K562 (cell line): ENCODE measurements around the gene RPLP2. TPM values are rescaled to one million over a fixed set of nuclear protein-coding genes. Genes with fewer than 3 reads are reported as not detected.
A peak's percentile ranks its signal among the peaks of the same experiment; 100 is the strongest.

Experiments
- EGR1 ChIP-seq: fragments of 450-650 bp; conservative IDR thresholded peaks from 2 replicates; pipeline ENCODE4 v1.6.1; 2017; ENCODE audit warnings: mild to moderate bottlenecking
- FOXJ2 ChIP-seq: fragments of 200-800 bp; sonication (Bioruptor generic); IDR thresholded peaks from 2 replicates; pipeline ENCODE4 v1.6.1; 2016; ENCODE audit warnings: missing genetic modification characterization, missing compliant biosample characterization
- HLTF ChIP-seq: fragments of 450-650 bp; IDR thresholded peaks from 2 replicates; pipeline ENCODE4 v1.6.1; 2016
- HMGXB4 ChIP-seq: sonication (generic); formaldehyde crosslinking; IDR thresholded peaks from 2 replicates; pipeline ENCODE4 v1.8.1; 2023; ENCODE audit warnings: mild to moderate bottlenecking, missing genetic modification reagents
- MECOM ChIP-seq: fragments of 250-450 bp; sonication (Bioruptor Pico); IDR thresholded peaks from 2 replicates; pipeline ENCODE4 v1.8.0; 2022; ENCODE audit warnings: inconsistent platforms
- MLX ChIP-seq, 2 experiments: fragments of 450-650 bp in 1 of 2; sonication (generic) in 1 of 2; formaldehyde crosslinking; conservative IDR thresholded peaks; 2 replicates each; pipeline versions ENCODE4 v1.4.0 to v1.8.1; 2020 to 2022; ENCODE audit warnings: mild to moderate bottlenecking in 1 of 2, missing genetic modification reagents in 1 of 2
- MNT ChIP-seq, 2 experiments: fragments of 450-650 bp; conservative IDR thresholded peaks; 2 replicates each; pipeline ENCODE4 v1.6.1; 2017; ENCODE audit warnings: mild to moderate bottlenecking in 2 of 2, moderate library complexity in 2 of 2
- MYC ChIP-seq, 2 experiments: fragments of 250-450 bp in 1 of 2; sonication (Bioruptor Pico) in 1 of 2; IDR thresholded peaks; 2 replicates each; pipeline versions ENCODE4 v1.5.1 to v1.6.1; 2012 to 2021; ENCODE audit warnings: low read depth in 2 of 2, borderline replicate concordance in 1 of 2, improper control_type of control experiment in 1 of 2, low read length in 1 of 2, mild to moderate bottlenecking in 1 of 2, moderate library complexity in 1 of 2
- PREB ChIP-seq: sonication (generic); formaldehyde crosslinking; IDR thresholded peaks from 2 replicates; pipeline ENCODE4 v1.8.1; 2023; ENCODE audit warnings: mild to moderate bottlenecking, missing genetic modification reagents
- PRPF4 ChIP-seq: fragments of 200-400 bp; formaldehyde crosslinking; IDR thresholded peaks from one replicate; pipeline ENCODE4 v1.6.1; 2017; ENCODE audit warnings: low read length, low read depth, mild to moderate bottlenecking; ENCODE audit not compliant: insufficient read depth, poor library complexity, severe bottlenecking
- SMAD1 ChIP-seq: fragments of 150-350 bp; IDR thresholded peaks from 2 replicates; pipeline ENCODE4 v1.6.1; 2014; ENCODE audit warnings: low read length, low read depth; ENCODE audit not compliant: partially characterized antibody
- SMAD2 ChIP-seq: fragments of 150-350 bp; IDR thresholded peaks from 2 replicates; pipeline ENCODE4 v1.6.1; 2014; ENCODE audit warnings: low read depth, mild to moderate bottlenecking, low read length
- SMAD4 ChIP-seq: fragments of 250-450 bp; sonication (Bioruptor Pico); conservative IDR thresholded peaks from 2 replicates; pipeline ENCODE4 v1.8.0; 2021; ENCODE audit warnings: inconsistent platforms, mild to moderate bottlenecking, moderate library complexity
- SMARCB1 ChIP-seq: IDR thresholded peaks from 2 replicates; pipeline ENCODE4 v1.6.1; 2011; ENCODE audit warnings: improper control_type of control experiment, low read depth; ENCODE audit not compliant: insufficient read length
- SREBF2 ChIP-seq: sonication (generic); formaldehyde crosslinking; IDR thresholded peaks from 2 replicates; pipeline ENCODE4 v1.4.0; 2020; ENCODE audit warnings: mild to moderate bottlenecking, missing genetic modification reagents
- TAF1 ChIP-seq: IDR thresholded peaks from 2 replicates; pipeline ENCODE4 v1.6.1; 2011; ENCODE audit warnings: mild to moderate bottlenecking, low read length, moderate library complexity; ENCODE audit not compliant: insufficient read depth, control insufficient read depth, severe bottlenecking; ENCODE audit errors: extremely low read depth
- TCF7L2 ChIP-seq: fragments of 150-350 bp; IDR thresholded peaks from 2 replicates; pipeline ENCODE4 v1.6.1; 2016; ENCODE audit warnings: low read depth, mild to moderate bottlenecking, low read length, moderate library complexity
- ZBTB5 ChIP-seq: fragments of 450-650 bp; IDR thresholded peaks from 2 replicates; pipeline ENCODE4 v1.6.1; 2017; ENCODE audit warnings: antibody characterized with exemption
- ZNF212 ChIP-seq: fragments of 450-650 bp; formaldehyde crosslinking; IDR thresholded peaks from 2 replicates; pipeline ENCODE4 v1.4.0; 2020; ENCODE audit warnings: mild to moderate bottlenecking
- ZNF707 ChIP-seq: fragments of 250-450 bp; sonication (Bioruptor Pico); conservative IDR thresholded peaks from 2 replicates; pipeline ENCODE4 v1.8.0; 2022; ENCODE audit warnings: inconsistent platforms, mild to moderate bottlenecking, moderate library complexity
- polyA plus RNA-seq, 8 experiments: library from polyadenylated mRNA; depleted of rRNA in 4 of 8; stranded (reverse) in 5 of 8; unstranded in 3 of 8; fragments of >200 nt; fragmentation: Nextera tagmentation in 2 of 8; fragmentation: Illumina TruSeq in 1 of 8; extraction: Ambion mirVana in 2 of 8; extraction: Trizol in 1 of 8; gene quantifications; 2 replicates each; pipeline versions ENCODE4 v1.2.1 to v1.2.3, GENCODE V29; 2011 to 2014; ENCODE audit warnings: inconsistent platforms in 1 of 8, missing spikeins in 1 of 8
- total RNA-seq, 7 experiments: library from RNA; depleted of rRNA in 6 of 7; stranded (reverse); fragments of >200 nt in 6 of 7; fragmentation: Illumina TruSeq in 2 of 7; extraction: Trizol in 2 of 7; gene quantifications; 2 replicates each; pipeline versions ENCODE4 v1.2.1 to v1.2.3, GENCODE V29; 2011 to 2021; ENCODE audit warnings: low replicate concordance in 1 of 7

The RPLP2 gene
- total and polyA plus RNA-seq, 9 of the 15 experiments (the other 6 are each of a cell fraction or from before 2014, with no cell fraction given), result 528 to 3,807 (median 1,633) TPM

- TF ChIP-seq ZNF212 (no peak), PREB (CRISPR knock-in tag) (no peak), SREBF2 (CRISPR knock-in tag) (no peak), TAF1 (peak; percentile 84), SMAD2 (no peak), SMAD1 (peak; percentile 71), EGR1 (peak; percentile 87), FOXJ2 (no peak), HLTF (no peak), ZNF707 (no peak), HMGXB4 (CRISPR knock-in tag) (no peak), PRPF4 (no peak), ZBTB5 (no peak), MLX (CRISPR knock-in tag; conservative IDR thresholded peaks at IDR 0.05) (no peak), MYC (IDR thresholded peaks at IDR 0.05; ENCODE audit: low read depth, low read length) (peak; percentile 70; the same call in 1 of the 2 replicates), MYC (CRISPR knock-in tag; IDR thresholded peaks at IDR 0.05; ENCODE audit: borderline replicate concordance, low read depth) (no peak), SMAD4 (CRISPR knock-in tag) (peak; percentile 17; the same call in 1 of the 2 replicates), SMARCB1 (no peak), MECOM (CRISPR knock-in tag) (no peak), TCF7L2 (no peak), MNT (conservative IDR thresholded peaks at IDR 0.05) (peak in 1 of 2 experiments; percentile 55; a peak in 2 of 4 replicates)
Observed at GRCh38 chr11:819129-819931, 9.6 kb downstream of the RPLP2 start (continued).
